KMS-11 (cell line): ENCODE data around the gene MFSD8.
"Not testable (repeated sequence)": the region's sequence is repeated elsewhere in the genome, so short reads cannot be mapped to it uniquely, and the experiment has no call there.

Source experiments
- H2AFZ ChIP-seq: fragments of 200-600 bp; sonication (generic); 2 replicates; pipeline ENCODE4 v1.6.1; 2016; ENCODE audit warnings: antibody characterized with exemption, mixed run types, low read depth
- H3K27ac ChIP-seq: fragments of 200-600 bp; sonication (generic); 2 replicates; pipeline ENCODE4 v1.6.1; 2016; ENCODE audit warnings: mild to moderate bottlenecking, mixed run types
- H3K27me3 ChIP-seq: fragments of 200-600 bp; sonication (generic); 2 replicates; pipeline ENCODE4 v1.6.1; 2017; ENCODE audit warnings: mild to moderate bottlenecking, low read depth, mixed run types, moderate library complexity; ENCODE audit not compliant: insufficient read depth
- H3K36me3 ChIP-seq: fragments of 200-600 bp; sonication (generic); 2 replicates; pipeline ENCODE4 v1.6.1; 2017; ENCODE audit warnings: mild to moderate bottlenecking, mixed run types; ENCODE audit not compliant: insufficient read depth
- H3K4me1 ChIP-seq: fragments of 200-600 bp; sonication (generic); 2 replicates; pipeline ENCODE4 v1.6.1; 2016; ENCODE audit warnings: mild to moderate bottlenecking, low read depth, mixed run types; ENCODE audit not compliant: poor library complexity, severe bottlenecking
- H3K4me2 ChIP-seq: fragments of 200-600 bp; sonication (generic); 2 replicates; pipeline ENCODE4 v1.7.0; 2016; ENCODE audit warnings: mild to moderate bottlenecking, mixed run types
- H3K4me3 ChIP-seq: fragments of 200-600 bp; sonication (generic); IDR thresholded peaks from 2 replicates; pipeline ENCODE4 v1.6.1; 2017; ENCODE audit warnings: low read depth, low read length, mixed read lengths; ENCODE audit not compliant: insufficient read depth
- H3K79me2 ChIP-seq: fragments of 200-600 bp; sonication (generic); 2 replicates; pipeline ENCODE4 v1.6.1; 2016; ENCODE audit warnings: low read depth, mixed run types; ENCODE audit not compliant: insufficient read depth
- H3K9ac ChIP-seq: fragments of 200-600 bp; sonication (generic); 2 replicates; pipeline ENCODE4 v1.6.1; 2016; ENCODE audit warnings: mild to moderate bottlenecking, mixed run types
- H4K20me1 ChIP-seq: fragments of 200-600 bp; sonication (generic); 2 replicates; pipeline ENCODE4 v1.6.1; 2016; ENCODE audit warnings: mild to moderate bottlenecking, mixed run types; ENCODE audit not compliant: insufficient read depth
- TF ChIP-seq, protein P1 (sequence below): fragments of 200-600 bp; sonication (generic); conservative IDR thresholded peaks from 2 replicates; pipeline ENCODE4 v1.6.1; 2017; ENCODE audit warnings: low read depth, mild to moderate bottlenecking, antibody characterized with exemption, low read length, moderate library complexity, mixed read lengths

Gene MFSD8

DNA sequence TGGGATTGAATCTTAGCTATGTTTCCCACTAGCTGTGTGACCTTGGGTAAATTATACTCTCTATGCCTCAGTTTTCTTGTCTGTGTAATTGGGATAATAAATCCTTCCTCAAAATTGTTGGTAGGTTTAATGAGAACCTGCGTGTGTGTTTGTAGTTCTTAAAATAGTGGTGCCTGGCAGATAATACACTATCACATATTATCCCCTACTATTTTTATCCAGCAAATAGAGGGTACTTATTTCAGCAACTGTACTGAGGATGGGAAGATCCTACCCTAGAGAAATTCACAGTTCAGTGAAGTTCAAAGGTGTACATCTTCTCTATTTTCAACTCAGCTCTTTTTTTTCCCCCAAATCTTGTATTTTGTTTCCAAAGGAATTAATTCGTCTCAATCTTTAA lies 17.5 kb upstream of the MFSD8 start:
- H3K4me1 ChIP-seq = no peaks in the 10 kb centered on the region
- no peaks in the 10 kb centered on the region for H3K36me3 ChIP-seq
- H2AFZ ChIP-seq = no peak overlapping the region
- no peaks in the 10 kb centered on the region for H3K27me3 ChIP-seq
- H3K4me2 ChIP-seq = no peak overlapping the region
- TF ChIP-seq, protein P1, sequence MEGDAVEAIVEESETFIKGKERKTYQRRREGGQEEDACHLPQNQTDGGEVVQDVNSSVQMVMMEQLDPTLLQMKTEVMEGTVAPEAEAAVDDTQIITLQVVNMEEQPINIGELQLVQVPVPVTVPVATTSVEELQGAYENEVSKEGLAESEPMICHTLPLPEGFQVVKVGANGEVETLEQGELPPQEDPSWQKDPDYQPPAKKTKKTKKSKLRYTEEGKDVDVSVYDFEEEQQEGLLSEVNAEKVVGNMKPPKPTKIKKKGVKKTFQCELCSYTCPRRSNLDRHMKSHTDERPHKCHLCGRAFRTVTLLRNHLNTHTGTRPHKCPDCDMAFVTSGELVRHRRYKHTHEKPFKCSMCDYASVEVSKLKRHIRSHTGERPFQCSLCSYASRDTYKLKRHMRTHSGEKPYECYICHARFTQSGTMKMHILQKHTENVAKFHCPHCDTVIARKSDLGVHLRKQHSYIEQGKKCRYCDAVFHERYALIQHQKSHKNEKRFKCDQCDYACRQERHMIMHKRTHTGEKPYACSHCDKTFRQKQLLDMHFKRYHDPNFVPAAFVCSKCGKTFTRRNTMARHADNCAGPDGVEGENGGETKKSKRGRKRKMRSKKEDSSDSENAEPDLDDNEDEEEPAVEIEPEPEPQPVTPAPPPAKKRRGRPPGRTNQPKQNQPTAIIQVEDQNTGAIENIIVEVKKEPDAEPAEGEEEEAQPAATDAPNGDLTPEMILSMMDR = no peak
- H3K9ac ChIP-seq = no peak overlapping the region
- no peaks in the 10 kb centered on the region for H3K79me2 ChIP-seq
- no peak overlapping the region for H3K4me3 ChIP-seq
- H3K27ac ChIP-seq = no peak overlapping the region
- no peaks in the 10 kb centered on the region; the same call in 1 of the 2 replicates for H4K20me1 ChIP-seq

DNA sequence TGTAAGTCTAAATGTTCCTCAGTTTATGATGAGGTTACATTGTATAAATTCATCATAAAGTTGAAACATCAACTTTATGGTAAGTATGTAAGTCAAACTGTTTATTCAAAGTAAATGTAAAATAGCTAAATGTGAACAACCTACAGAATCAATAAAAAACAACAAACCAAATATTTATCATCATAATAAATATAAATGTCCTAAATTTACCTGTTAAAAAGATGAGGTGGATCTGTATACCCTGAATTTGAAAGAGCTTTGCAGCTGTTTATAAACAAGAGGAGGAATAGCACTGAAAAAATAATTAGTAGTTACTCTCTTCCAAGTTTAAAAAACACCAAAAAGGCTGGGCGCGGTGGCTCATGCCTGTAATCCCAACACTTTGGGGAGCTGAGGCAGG lies 14.0 kb upstream of the MFSD8 start:
- Histone ChIP-seq H3K27me3 (no peaks in the 10 kb centered on the region), H3K79me2 (no peaks in the 10 kb centered on the region; the same call in 1 of the 2 replicates), H3K4me2 (no peak overlapping the region), H3K36me3 (no peaks in the 10 kb centered on the region; the same call in 1 of the 2 replicates), H2AFZ (no peak overlapping the region), H3K4me3 (no peak overlapping the region), H3K9ac (no peak overlapping the region), H3K27ac (no peak overlapping the region), H4K20me1 (no peaks in the 10 kb centered on the region; the same call in 1 of the 2 replicates), H3K4me1 (no peaks in the 10 kb centered on the region)
- TF ChIP-seq, protein P1 = no peak

DNA sequence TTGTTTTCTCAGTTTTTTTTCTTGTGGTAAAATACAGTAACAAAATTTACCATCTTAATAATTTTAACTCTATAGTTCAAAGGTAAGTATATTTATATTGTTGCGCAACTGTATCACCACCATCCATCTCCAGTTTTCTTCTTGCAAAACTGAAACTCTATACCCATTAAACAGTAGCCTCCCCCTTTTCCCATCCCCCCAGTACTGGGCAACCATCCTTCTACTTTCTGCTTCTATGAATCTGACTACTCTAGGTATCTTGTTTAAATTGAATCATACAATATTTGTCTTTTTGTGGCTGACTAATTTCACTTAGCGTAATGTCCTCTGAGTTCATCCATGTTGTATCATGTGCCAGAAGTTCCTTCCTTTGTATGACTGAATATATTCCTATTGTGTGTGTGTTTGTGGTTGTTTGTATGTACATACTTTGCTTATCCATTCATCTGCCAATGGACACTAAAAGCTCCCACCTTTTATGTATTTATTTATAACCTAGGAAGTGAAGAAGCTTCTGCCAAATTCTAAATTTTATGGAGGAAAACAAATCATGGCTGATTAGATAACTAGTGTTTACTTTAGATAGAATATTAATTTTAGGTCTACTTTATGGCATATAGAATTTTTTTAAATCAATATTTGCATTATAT lies 10.3 kb upstream of the MFSD8 start:
- no peak overlapping the region for H3K4me2 ChIP-seq

DNA sequence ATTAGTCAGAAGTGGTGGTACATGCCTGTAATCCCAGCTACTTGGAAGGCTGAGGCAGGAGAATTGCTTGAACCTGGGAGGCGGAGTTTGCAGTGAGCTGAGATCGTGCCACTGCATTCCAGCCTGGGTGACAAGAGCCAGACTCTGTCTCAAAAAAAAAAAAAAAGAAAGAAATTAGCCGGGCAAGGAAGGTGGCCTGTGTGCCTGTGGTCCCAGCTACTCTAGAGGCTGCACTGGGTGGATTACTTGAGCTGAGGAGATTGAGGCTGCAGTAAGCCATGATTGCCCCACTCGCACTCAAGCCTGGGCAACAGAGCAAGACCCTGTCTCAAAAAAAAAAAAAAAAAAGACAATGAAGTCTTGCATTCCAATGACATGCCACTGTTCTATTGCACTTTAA lies 6.0 kb upstream of the MFSD8 start:
- not testable (repeated sequence) for H4K20me1 ChIP-seq, H3K36me3 ChIP-seq, H2AFZ ChIP-seq, H3K4me2 ChIP-seq, H3K27ac ChIP-seq, H3K4me3 ChIP-seq, H3K9ac ChIP-seq, H3K27me3 ChIP-seq
- H3K4me1 ChIP-seq = peaks cover 12% of the 10 kb centered on the region
- peaks cover 46% of the 10 kb centered on the region; the same call in 1 of the 2 replicates for H3K79me2 ChIP-seq

More for the DNA sequence above, 10.3 kb upstream of the MFSD8 start:
- Histone ChIP-seq H2AFZ (no peak overlapping the region), H4K20me1 (no peaks in the 10 kb centered on the region), H3K27ac (no peak overlapping the region), H3K9ac (no peak overlapping the region), H3K4me1 (peaks cover 6% of the 10 kb centered on the region), H3K36me3 (no peaks in the 10 kb centered on the region; the same call in 1 of the 2 replicates), H3K79me2 (peaks cover 6% of the 10 kb centered on the region; the same call in 1 of the 2 replicates), H3K4me3 (no peak overlapping the region), H3K27me3 (no peaks in the 10 kb centered on the region)
- TF ChIP-seq, protein P1 = no peak

DNA sequence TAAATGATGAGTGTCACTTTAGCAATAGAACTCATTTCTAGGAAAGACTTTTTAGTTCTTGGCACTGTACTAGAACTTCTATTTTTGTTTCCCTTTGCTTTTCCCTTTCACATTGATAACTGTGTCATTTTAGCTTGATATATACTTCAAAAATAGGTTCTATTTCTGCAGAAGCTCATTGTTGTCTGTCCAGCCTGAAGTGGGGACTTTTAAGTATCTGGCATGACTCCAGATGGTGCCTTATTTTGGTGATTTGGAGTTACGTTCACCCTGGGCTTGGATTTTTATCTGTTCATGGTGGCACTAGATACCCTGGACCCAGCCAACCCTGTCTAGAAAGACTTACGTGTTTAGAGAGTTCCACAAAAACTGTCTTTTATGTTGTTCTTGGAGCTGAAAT lies 3.6 kb upstream of the MFSD8 start:
- no peaks in the 10 kb centered on the region for H3K27me3 ChIP-seq
- peaks cover 53% of the 10 kb centered on the region; the same call in 1 of the 2 replicates for H3K79me2 ChIP-seq
- H3K4me1 ChIP-seq = peaks cover 12% of the 10 kb centered on the region
- no peak overlapping the region for H3K4me3 ChIP-seq
- 0 out of 2 replicates have a peak, but pooled peaks cover 4% of the 10 kb centered on the region for H3K36me3 ChIP-seq
- no peak overlapping the region for H3K9ac ChIP-seq
- no peaks in the 10 kb centered on the region for H4K20me1 ChIP-seq
- H2AFZ ChIP-seq = no peak overlapping the region
- no peak overlapping the region for H3K4me2 ChIP-seq
- TF ChIP-seq, protein P1 = no peak
- no peak overlapping the region for H3K27ac ChIP-seq
